Stimulated activated CD8-positive, alpha-beta memory T cell treated with anti-CD3 and anti-CD28 coated beads, Interleukin-2, amount 100 ng/mL, for 1 hour (primary cell): Measurements from ENCODE around the gene ENSA.
A peak's percentile ranks its signal among the peaks of the same experiment; 100 is the strongest.
"Not testable (repeated sequence)": the region's sequence is repeated elsewhere in the genome, so short reads cannot be mapped to it uniquely, and the experiment has no call there.

Experiments
- DNase-seq, 2 donors: peaks; one replicate each; pipeline ENCODE4 v3.0.0-alpha.2; 2020; ENCODE audit warnings: low read depth in 2 of 2

Gene ENSA

GRCh38 chr1:150629115-150629928 lies at the start of gene ENSA:
Gene ENSA (minus strand): TSS chr1:150629612. CDS start chr1:150629470, 142 bp downstream.
- DNase-seq: peak; percentile 86 to 89

GRCh38 chr1:150678988-150679387 lies 49.6 kb upstream of the ENSA start:
- DNase-seq: no peak

GRCh38 chr1:150674881-150675280 lies 45.5 kb upstream of the ENSA start:
- no peak for DNase-seq

GRCh38 chr1:150663321-150663720 lies 33.9 kb upstream of the ENSA start:
- DNase-seq: no peak

GRCh38 chr1:150662811-150663210 lies 33.4 kb upstream of the ENSA start:
- DNase-seq: no peak

GRCh38 chr1:150661156-150661555 lies 31.7 kb upstream of the ENSA start:
- DNase-seq: no peak

- no peak for DNase-seq
Measured at GRCh38 chr1:150660584-150660983, 31.2 kb upstream of the ENSA start.

- DNase-seq: not testable (repeated sequence)
Measured at GRCh38 chr1:150657064-150657463, 27.7 kb upstream of the ENSA start.

- not testable (repeated sequence) for DNase-seq
Measured at GRCh38 chr1:150654635-150655034, 25.2 kb upstream of the ENSA start.

- no peak for DNase-seq
Measured at GRCh38 chr1:150650193-150650592, 20.8 kb upstream of the ENSA start.

GRCh38 chr1:150649441-150650075 lies 20.1 kb upstream of the ENSA start:
- DNase-seq: no peak

GRCh38 chr1:150642296-150642695 lies 12.9 kb upstream of the ENSA start:
- no peak for DNase-seq

- not testable (repeated sequence) for DNase-seq
Measured at GRCh38 chr1:150641126-150641815, 11.9 kb upstream of the ENSA start.

- DNase-seq: not testable (repeated sequence)
Measured at GRCh38 chr1:150638430-150638829, 9.0 kb upstream of the ENSA start.

GRCh38 chr1:150634839-150635622 lies 5.6 kb upstream of the ENSA start:
- DNase-seq: not testable (repeated sequence)

GRCh38 chr1:150628766-150629114 lies 672 bp downstream of the ENSA start:
- DNase-seq: no peak

GRCh38 chr1:150627826-150628410 lies 1.5 kb downstream of the ENSA start:
- DNase-seq: no peak

- DNase-seq: no peak
Measured at GRCh38 chr1:150626150-150626549, 3.3 kb downstream of the ENSA start.

- DNase-seq: not testable (repeated sequence)
Measured at GRCh38 chr1:150624546-150624945, 4.9 kb downstream of the ENSA start.

- DNase-seq: not testable (repeated sequence)
Measured at GRCh38 chr1:150624134-150624533, 5.3 kb downstream of the ENSA start.

GRCh38 chr1:150622303-150622975 lies 7.0 kb downstream of the ENSA start:
- no peak for DNase-seq
